ENCODE measurements around the gene ATP6V1G1. TPM values are rescaled to one million over a fixed set of nuclear protein-coding genes. Genes with fewer than 3 reads are reported as not detected.

Gene ATP6V1G1
- polyA plus RNA-seq, 3 donors: 62.5 to 133 (median 92.3) TPM

- H3K27ac ChIP-seq (ENCODE audit: low read depth, low read length): no peak overlapping the region
- 0 to 51% (median 1%) methylated on average over 2 of the region's 2 CpGs for WGBS, 3 donors
Measured at GRCh38 chr9:114631166-114631565, 43.6 kb downstream of the ATP6V1G1 start.

GRCh38 chr9:114633438-114634089 is 46.0 kb downstream of the ATP6V1G1 start:
- no peak overlapping the region for H3K27ac ChIP-seq (ENCODE audit: low read depth, low read length)
- 90 to 93% (median 91%) methylated on average over 11 of the region's 11 CpGs for WGBS, 3 donors

GRCh38 chr9:114634387-114634786 is 46.8 kb downstream of the ATP6V1G1 start:
- H3K27ac ChIP-seq (ENCODE audit: low read depth, low read length): no peak overlapping the region
- 92 to 98% (median 94%) methylated on average over 6 of the region's 6 CpGs for WGBS, 3 donors

- WGBS, 3 donors: 87 to 96% (median 91%) methylated on average over 8 of the region's 8 CpGs
- H3K27ac ChIP-seq (ENCODE audit: low read depth, low read length): no peak overlapping the region
Measured at GRCh38 chr9:114638404-114638803, 50.8 kb downstream of the ATP6V1G1 start.

- 42 to 76% (median 64%) methylated on average over 1 of the region's 1 CpG for WGBS, 3 donors
- H3K27ac ChIP-seq (ENCODE audit: low read depth, low read length): no peak overlapping the region
Measured at GRCh38 chr9:114641967-114642366, 54.4 kb downstream of the ATP6V1G1 start.

GRCh38 chr9:114643001-114643400 is 55.4 kb downstream of the ATP6V1G1 start:
- no peak overlapping the region for H3K27ac ChIP-seq (ENCODE audit: low read depth, low read length)
- 83 to 90% (median 84%) methylated on average over 8 of the region's 8 CpGs for WGBS, 3 donors

- H3K27ac ChIP-seq (ENCODE audit: low read depth, low read length): no peak overlapping the region
- 90 to 98% (median 91%) methylated on average over 5 of the region's 5 CpGs for WGBS, 3 donors
Measured at GRCh38 chr9:114643896-114644295, 56.3 kb downstream of the ATP6V1G1 start.

Other genes with a start within 250 kb of the ATP6V1G1 start
- 10 to 100 TPM; 10.3 to 25.5 (median 22.3) TPM for gene AKNA, start 199.8 kb upstream of the ATP6V1G1 start, polyA plus RNA-seq
- 1 to 10 TPM; 2.6 to 8.5 (median 7.0) TPM for gene WHRN, start 82.3 kb upstream of the ATP6V1G1 start, polyA plus RNA-seq
- gene TMEM268, start 23.5 kb downstream of the ATP6V1G1 start, polyA plus RNA-seq: 10 to 100 TPM in 1 of 3 donors, 1 to 10 TPM in 2; 3.1 to 14.2 (median 4.5) TPM
- not detected for gene TEX53, start 70.0 kb downstream of the ATP6V1G1 start, polyA plus RNA-seq
- not detected for gene TEX48, start 94.4 kb downstream of the ATP6V1G1 start, polyA plus RNA-seq
- gene TNFSF15, start 218.3 kb downstream of the ATP6V1G1 start, polyA plus RNA-seq: under 1 TPM in 2 of 3 donors, not detected in 1; 0.01 to 0.16 TPM